Keratinocyte (primary cell): ENCODE results near the gene MEGF11.

ENCODE experiments used
- EZH2 ChIP-seq: IDR thresholded peaks from one replicate; pipeline ENCODE4 v1.6.1; 2012; ENCODE audit warnings: inconsistent platforms, mild to moderate bottlenecking, low read length, moderate library complexity
- TF ChIP-seq, protein P1 (sequence below), 3 experiments: IDR thresholded peaks in 1 of 3; conservative IDR thresholded peaks in 1 of 3; optimal IDR thresholded peaks in 1 of 3; 2 replicates in 2 of 3; 3 replicates in 1 of 3; pipeline versions ENCODE3 to v1.5.1; 2011; ENCODE audit warnings: low read length in 3 of 3, mild to moderate bottlenecking in 3 of 3, moderate library complexity in 2 of 3, control low read depth in 1 of 3, inconsistent platforms in 1 of 3; ENCODE audit not compliant: insufficient read depth in 2 of 3; ENCODE audit errors: extremely low read depth in 1 of 3

DNA sequence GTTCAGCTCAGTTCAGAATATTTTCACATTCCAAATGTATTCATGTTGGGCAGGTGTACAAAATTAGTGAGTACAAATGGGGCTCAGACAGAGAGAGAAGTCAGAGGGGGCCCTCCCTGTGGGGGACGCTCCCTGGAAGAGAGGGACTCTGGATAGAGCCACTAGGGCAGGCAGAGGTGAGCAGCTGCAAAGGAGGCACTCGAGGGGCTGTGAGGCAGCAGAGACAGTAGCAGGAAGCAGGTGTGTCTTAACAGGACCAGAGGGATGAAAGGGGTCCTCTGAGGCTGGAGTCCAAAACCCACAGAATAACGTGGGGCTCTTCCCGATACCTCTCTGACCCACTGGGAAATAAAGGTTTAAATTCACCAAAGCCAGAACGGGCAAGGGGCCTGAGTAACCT lies 127.1 kb downstream of the MEGF11 start:
- TF ChIP-seq, protein P1, sequence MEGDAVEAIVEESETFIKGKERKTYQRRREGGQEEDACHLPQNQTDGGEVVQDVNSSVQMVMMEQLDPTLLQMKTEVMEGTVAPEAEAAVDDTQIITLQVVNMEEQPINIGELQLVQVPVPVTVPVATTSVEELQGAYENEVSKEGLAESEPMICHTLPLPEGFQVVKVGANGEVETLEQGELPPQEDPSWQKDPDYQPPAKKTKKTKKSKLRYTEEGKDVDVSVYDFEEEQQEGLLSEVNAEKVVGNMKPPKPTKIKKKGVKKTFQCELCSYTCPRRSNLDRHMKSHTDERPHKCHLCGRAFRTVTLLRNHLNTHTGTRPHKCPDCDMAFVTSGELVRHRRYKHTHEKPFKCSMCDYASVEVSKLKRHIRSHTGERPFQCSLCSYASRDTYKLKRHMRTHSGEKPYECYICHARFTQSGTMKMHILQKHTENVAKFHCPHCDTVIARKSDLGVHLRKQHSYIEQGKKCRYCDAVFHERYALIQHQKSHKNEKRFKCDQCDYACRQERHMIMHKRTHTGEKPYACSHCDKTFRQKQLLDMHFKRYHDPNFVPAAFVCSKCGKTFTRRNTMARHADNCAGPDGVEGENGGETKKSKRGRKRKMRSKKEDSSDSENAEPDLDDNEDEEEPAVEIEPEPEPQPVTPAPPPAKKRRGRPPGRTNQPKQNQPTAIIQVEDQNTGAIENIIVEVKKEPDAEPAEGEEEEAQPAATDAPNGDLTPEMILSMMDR (optimal IDR thresholded peaks at IDR 0.05 in 1 of 3, IDR thresholded peaks at IDR 0.05 in 1 of 3, conservative IDR thresholded peaks at IDR 0.05 in 1 of 3; ENCODE audit: extremely low read depth in 1 of 3, insufficient read depth in 2 of 3, low read length in 3 of 3) = no peak
- TF ChIP-seq EZH2 = no peak
